K562 (cell line): Measurements from ENCODE around the gene MGRN1. TPM values are rescaled to one million over a fixed set of nuclear protein-coding genes. Genes with fewer than 3 reads are reported as not detected.
A peak's percentile ranks its signal among the peaks of the same experiment; 100 is the strongest.

ENCODE experiments used
- ATAC-seq: fragments of 200-7000 bp; cut with Tn5 transposase; 3 replicates; pipeline ENCODE4 v1.9.1; 2020; ENCODE audit warnings: moderate library complexity
- BruUV-seq: library from RNA; stranded (reverse); fragments of 400-500 nt; replicated peaks from 2 replicates; lab custom pipeline; 2021; lab: Mats Ljungman, UMichigan
- CTCF ChIA-PET: fragments of 300-600 bp; formaldehyde crosslinking; extraction: SDS; loops from one replicate; lab custom pipeline; 2021; ENCODE audit warnings: low intra/inter-chr PET ratio; lab: Yijun Ruan, JAX
- POLR2A ChIA-PET: fragments of 300-600, 350-650 bp; sonication (Branson Sonifier 250); formaldehyde crosslinking; extraction: SDS; loops from one replicate; lab custom pipeline; 2021; ENCODE audit warnings: antibody characterized with exemption, inconsistent platforms; lab: Yijun Ruan, JAX
- DNase-seq, 4 experiments: peaks; one replicate each; pipeline versions ENCODE4 v3.0.0 to v3.0.0-alpha.2; 2011 to 2018; ENCODE audit warnings: low spot score in 3 of 4, mixed read lengths in 3 of 4; ENCODE audit errors: extremely low read depth in 1 of 4
- FAIRE-seq: peaks from 2 replicates; lab custom pipeline; 2011; peaks lifted over from hg19 to GRCh38; lab: Jason Lieb, UNC
- H2AFZ ChIP-seq: 2 replicates; pipeline ENCODE4 v1.6.0; 2011; ENCODE audit warnings: low read depth, low read length, control low read depth, inconsistent platforms
- H3K27ac ChIP-seq: fragments of 200-600 bp; 3 replicates; pipeline ENCODE4 v1.8.0; 2011; ENCODE audit warnings: low read depth, mild to moderate bottlenecking, control low read depth, inconsistent platforms, low read length, moderate library complexity, mixed read lengths; ENCODE audit errors: extremely low read depth
- H3K27me3 ChIP-seq, 2 experiments: fragments of 300-600 bp in 1 of 2; 2 replicates in 1 of 2; 3 replicates in 1 of 2; pipeline versions ENCODE4 v1.6.0 to v1.8.0; 2011; ENCODE audit warnings: inconsistent platforms in 2 of 2, low read length in 2 of 2, mild to moderate bottlenecking in 1 of 2, mixed read lengths in 1 of 2, moderate library complexity in 1 of 2; ENCODE audit not compliant: control insufficient read depth in 2 of 2, insufficient read depth in 2 of 2
- H3K36me3 ChIP-seq: fragments of 300-600 bp; 3 replicates; pipeline ENCODE4 v1.8.0; 2011; ENCODE audit warnings: mild to moderate bottlenecking, low read length, inconsistent platforms; ENCODE audit not compliant: control insufficient read depth, insufficient read depth
- H3K4me1 ChIP-seq, 2 experiments: fragments of 200-600 bp in 1 of 2; replicated peaks in 1 of 2; 2 replicates in 1 of 2; 3 replicates in 1 of 2; pipeline versions ENCODE4 v1.5.1 to v1.8.0; 2011; ENCODE audit warnings: inconsistent platforms in 2 of 2, low read length in 2 of 2, mild to moderate bottlenecking in 1 of 2, mixed read lengths in 1 of 2, moderate library complexity in 1 of 2; ENCODE audit not compliant: control insufficient read depth in 2 of 2, insufficient read depth in 2 of 2
- H3K4me2 ChIP-seq: 2 replicates; pipeline ENCODE4 v1.6.1; 2011; ENCODE audit warnings: low read length, control low read depth, inconsistent platforms, mixed read lengths; ENCODE audit not compliant: insufficient read depth
- H3K4me3 ChIP-seq: fragments of 200-600 bp; sonication (generic), shearing (Covaris generic); 2 replicates; pipeline ENCODE4 v1.5.1; 2016; ENCODE audit warnings: control low read depth, inconsistent platforms
- H3K79me2 ChIP-seq: fragments of 200-600 bp; 3 replicates; pipeline ENCODE4 v1.8.0; 2011; ENCODE audit warnings: low read length, inconsistent platforms; ENCODE audit not compliant: control insufficient read depth, insufficient read depth
- H3K9ac ChIP-seq, 2 experiments: 2 replicates each; pipeline versions ENCODE4 v1.6.0 to v1.6.1; 2011; ENCODE audit warnings: low read depth in 2 of 2, low read length in 2 of 2, control low read depth in 1 of 2, inconsistent platforms in 1 of 2, mild to moderate bottlenecking in 1 of 2, mixed read lengths in 1 of 2; ENCODE audit not compliant: insufficient read depth in 1 of 2
- H3K9me1 ChIP-seq: one replicate; pipeline ENCODE4 v1.6.0; 2011; ENCODE audit warnings: inconsistent platforms, mild to moderate bottlenecking, low read length, moderate library complexity; ENCODE audit not compliant: control insufficient read depth, insufficient read depth
- H3K9me3 ChIP-seq: replicated peaks from 2 replicates; pipeline ENCODE4 v1.5.1; 2011; ENCODE audit warnings: low read depth, low read length, inconsistent platforms; ENCODE audit not compliant: control insufficient read depth, insufficient read depth
- H4K20me1 ChIP-seq: replicated peaks from 2 replicates; pipeline ENCODE4 v1.6.1; 2011; ENCODE audit warnings: low read length, inconsistent platforms, mixed read lengths; ENCODE audit not compliant: control insufficient read depth, insufficient read depth
- POLR2H ChIP-seq: IDR thresholded peaks from 2 replicates; pipeline ENCODE4 v1.6.1; 2016; ENCODE audit warnings: missing genetic modification characterization, low read depth, mild to moderate bottlenecking, control low read depth, missing compliant biosample characterization, moderate library complexity
- ZBTB33 ChIP-seq: sonication (generic); formaldehyde crosslinking; IDR thresholded peaks from 2 replicates; pipeline ENCODE4 v1.8.1; 2023; ENCODE audit warnings: mild to moderate bottlenecking, missing genetic modification reagents
- WGBS: fragments of 100-300 bp; shearing (Covaris generic); methylation state at CpG from one replicate; pipeline ENCODE4 v1.1.6; 2016; ENCODE audit warnings: low coverage, mixed read lengths; ENCODE audit not compliant: insufficient coverage; ENCODE audit errors: missing lambda C conversion rate; 5-methylcytosine and 5-hydroxymethylcytosine counted together
- in situ Hi-C: fragments of 300-500 bp; cut with MboI; formaldehyde crosslinking; loops from 4 replicates; pipeline ENCODE4 v1.15.0; 2018; ENCODE audit warnings: inconsistent platforms, mixed read lengths
- intact Hi-C: fragments of 100-400 bp; cut with micrococcal nuclease; formaldehyde crosslinking; loops from 2 replicates; pipeline ENCODE4 v1.14.2; 2022
- polyA plus RNA-seq, 8 experiments: library from polyadenylated mRNA; depleted of rRNA in 4 of 8; stranded (reverse) in 5 of 8; unstranded in 3 of 8; fragments of >200 nt; fragmentation: Nextera tagmentation in 2 of 8; fragmentation: Illumina TruSeq in 1 of 8; extraction: Ambion mirVana in 2 of 8; extraction: Trizol in 1 of 8; gene quantifications; 2 replicates each; pipeline versions ENCODE4 v1.2.1 to v1.2.3, GENCODE V29; 2011 to 2014; ENCODE audit warnings: inconsistent platforms in 1 of 8, missing spikeins in 1 of 8
- total RNA-seq, 7 experiments: library from RNA; depleted of rRNA in 6 of 7; stranded (reverse); fragments of >200 nt in 6 of 7; fragmentation: Illumina TruSeq in 2 of 7; extraction: Trizol in 2 of 7; gene quantifications; 2 replicates each; pipeline versions ENCODE4 v1.2.1 to v1.2.3, GENCODE V29; 2011 to 2021; ENCODE audit warnings: low replicate concordance in 1 of 7

The MGRN1 gene
- total and polyA plus RNA-seq, 9 of the 15 experiments (the other 6 are each of a cell fraction or from before 2014, with no cell fraction given) = 0.15 to 37.9 (median 6.0) TPM

- Histone ChIP-seq H3K4me2 (no peak overlapping the region), H3K27ac (no peak overlapping the region), H3K79me2 (no peaks in the 10 kb centered on the region), H3K36me3 (peaks cover 47% of the 10 kb centered on the region; the same call in 2 of the 3 replicates), H3K4me3 (no peak overlapping the region), H3K9me3 (no peaks in the 10 kb centered on the region), H3K4me1 (peaks cover 0 to 59% of the 10 kb centered on the region in 2 experiments; a peak in 2 of 5 replicates), H4K20me1 (no peaks in the 10 kb centered on the region), H3K9ac (peak overlapping the region in 1 of 2 experiments; percentile 35; a peak in 1 of 4 replicates), H3K27me3 (no peaks in the 10 kb centered on the region), H3K9me1 (no peaks in the 10 kb centered on the region), H2AFZ (no peak overlapping the region)
- in situ Hi-C loops (no loop called here), intact Hi-C loops (no loop called here)
- 92% methylated on average over 11 of the region's 39 CpGs for WGBS
- FAIRE-seq (no peak), DNase-seq (no peak), ATAC-seq (no peak)
- ChIA-PET POLR2A (interaction anchor here (1.1 kb wide), 1 partner anchor 43 kb away, joined by 3 read pairs; no protein-coding TSS in a partner anchor), CTCF (no interaction called here)
- BruUV-seq = no TSS peak
- TF ChIP-seq ZBTB33 (CRISPR knock-in tag) = peak; percentile 28; the same call in 1 of the 2 replicates
- TF ChIP-seq POLR2H (tag) = no peak
Observed at GRCh38 chr16:4681471-4682083, 57.0 kb downstream of the MGRN1 start.
